IPS-11a (cell line): ENCODE data around the gene CEP68.
"Not testable (repeated sequence)": the region's sequence is repeated elsewhere in the genome, so short reads cannot be mapped to it uniquely, and the experiment has no call there.

Experiments used
- H3K4me3 ChIP-seq: one replicate; pipeline ENCODE4 v1.5.1; 2013; ENCODE audit warnings: low read depth, low read length, control low read depth

CEP68 gene

GRCh38 chr2:65056215-65057053 is at the start of gene CEP68:
CEP68 (plus strand) TSS chr2:65056416; CDS start chr2:65069445, 13,029 bp downstream.
- peak within 1 kb of the TSS; percentile 77 for H3K4me3 ChIP-seq

GRCh38 chr2:65013776-65014175 is 42.4 kb upstream of the CEP68 start:
- no peak overlapping the region for H3K4me3 ChIP-seq

GRCh38 chr2:65015731-65016130 is 40.5 kb upstream of the CEP68 start:
- no peak overlapping the region for H3K4me3 ChIP-seq

GRCh38 chr2:65016789-65017188 is 39.4 kb upstream of the CEP68 start:
- H3K4me3 ChIP-seq, result no peak overlapping the region

- H3K4me3 ChIP-seq, result no peak overlapping the region
Measured at GRCh38 chr2:65017335-65017734, 38.9 kb upstream of the CEP68 start.

- H3K4me3 ChIP-seq, result no peak overlapping the region
Measured at GRCh38 chr2:65018141-65018582, 38.1 kb upstream of the CEP68 start.

- H3K4me3 ChIP-seq, result no peak overlapping the region
Measured at GRCh38 chr2:65019010-65019409, 37.2 kb upstream of the CEP68 start.

- H3K4me3 ChIP-seq, result no peak overlapping the region
Measured at GRCh38 chr2:65019675-65020195, 36.5 kb upstream of the CEP68 start.

- not testable (repeated sequence) for H3K4me3 ChIP-seq
Measured at GRCh38 chr2:65020251-65020650, 36.0 kb upstream of the CEP68 start.

GRCh38 chr2:65020943-65021528 is 35.2 kb upstream of the CEP68 start:
- H3K4me3 ChIP-seq, result no peak overlapping the region

GRCh38 chr2:65021709-65022108 is 34.5 kb upstream of the CEP68 start:
- no peak overlapping the region for H3K4me3 ChIP-seq

GRCh38 chr2:65022189-65022588 is 34.0 kb upstream of the CEP68 start:
- no peak overlapping the region for H3K4me3 ChIP-seq

GRCh38 chr2:65023742-65024141 is 32.5 kb upstream of the CEP68 start:
- no peak overlapping the region for H3K4me3 ChIP-seq

GRCh38 chr2:65024149-65024829 is 31.9 kb upstream of the CEP68 start:
- no peak overlapping the region for H3K4me3 ChIP-seq

GRCh38 chr2:65025453-65026123 is 30.6 kb upstream of the CEP68 start:
- no peak overlapping the region for H3K4me3 ChIP-seq

GRCh38 chr2:65026154-65026553 is 30.1 kb upstream of the CEP68 start:
- no peak overlapping the region for H3K4me3 ChIP-seq

GRCh38 chr2:65026704-65027464 is 29.3 kb upstream of the CEP68 start:
- H3K4me3 ChIP-seq, result no peak overlapping the region

GRCh38 chr2:65027616-65028244 is 28.5 kb upstream of the CEP68 start:
- H3K4me3 ChIP-seq, result no peak overlapping the region

- H3K4me3 ChIP-seq, result no peak overlapping the region
Measured at GRCh38 chr2:65030476-65031332, 25.5 kb upstream of the CEP68 start.
